HAP-1 (cell line): Measurements from ENCODE around the gene ECD.
A peak's percentile ranks its signal among the peaks of the same experiment; 100 is the strongest.

ENCODE experiments used
- DNase-seq, 2 experiments: peaks; one replicate each; pipeline ENCODE4 v3.0.0-alpha.2; 2016 to 2020; ENCODE audit warnings: low spot score in 2 of 2
- H3K27me3 ChIP-seq: fragments of 250-450 bp; sonication (Bioruptor Pico); 2 replicates; pipeline ENCODE4 v1.5.1; 2020; ENCODE audit warnings: low read depth, mild to moderate bottlenecking, moderate library complexity
- H3K36me3 ChIP-seq: fragments of 250-450 bp; sonication (Bioruptor Pico); replicated peaks from 2 replicates; pipeline ENCODE4 v1.5.1; 2020; ENCODE audit warnings: mild to moderate bottlenecking
- H3K4me1 ChIP-seq: fragments of 250-450 bp; sonication (Bioruptor Pico); 2 replicates; pipeline ENCODE4 v1.5.1; 2020; ENCODE audit warnings: mild to moderate bottlenecking
- H3K4me3 ChIP-seq: fragments of 250-450 bp; sonication (Bioruptor Pico); 2 replicates; pipeline ENCODE4 v1.5.1; 2020; ENCODE audit warnings: mild to moderate bottlenecking, moderate library complexity
- H3K9me3 ChIP-seq: fragments of 250-450 bp; sonication (Bioruptor Pico); 2 replicates; pipeline ENCODE4 v1.5.1; 2020; ENCODE audit warnings: mild to moderate bottlenecking, moderate library complexity
- in situ Hi-C: fragments of 300-500 bp; cut with MboI; formaldehyde crosslinking; loops from 3 replicates; pipeline ENCODE4 v1.14.3; 2020; ENCODE audit warnings: low sequenced_read_pairs, inconsistent platforms, mixed read lengths

Gene ECD

GRCh38 chr10:73167783-73168464, at the start of gene ECD, which contains the start of gene FAM149B1:
TSS of gene ECD (minus strand) at chr10:73168008. CDS start at chr10:73163937, 4,071 bp downstream.
TSS of gene FAM149B1 (plus strand) at chr10:73168119. CDS start at chr10:73168340, 221 bp downstream.
- DNase-seq, result peak; percentile 90 to 95
- peak within 1 kb of the TSS; percentile 88 for H3K4me3 ChIP-seq
- in situ Hi-C loops, result no loop called here

GRCh38 chr10:73215749-73216148, 47.9 kb upstream of the ECD start:
- Histone ChIP-seq H3K4me3 (no peak overlapping the region), H3K4me1 (no peaks in the 10 kb centered on the region; the same call in 1 of the 2 replicates), H3K36me3 (no peaks in the 10 kb centered on the region), H3K27me3 (no peaks in the 10 kb centered on the region), H3K9me3 (no peaks in the 10 kb centered on the region)
- no peak for DNase-seq
- in situ Hi-C loops, result no loop called here

More at GRCh38 chr10:73167783-73168464, at the start of gene ECD, which contains the start of gene FAM149B1:
- H3K9me3 ChIP-seq, result no peaks in the 10 kb centered on the region
- peaks cover 13% of the 10 kb centered on the region for H3K36me3 ChIP-seq
- H3K27me3 ChIP-seq, result no peaks in the 10 kb centered on the region
- H3K4me1 ChIP-seq, result peaks cover 3% of the 10 kb centered on the region

GRCh38 chr10:73211106-73211811, 43.5 kb upstream of the ECD start:
- H3K4me1 ChIP-seq, result no peaks in the 10 kb centered on the region
- H3K4me3 ChIP-seq, result no peak overlapping the region
- DNase-seq, result no peak
- 0 out of 2 replicates have a peak, but pooled peaks cover 3% of the 10 kb centered on the region for H3K36me3 ChIP-seq
- in situ Hi-C loops, result no loop called here
- H3K27me3 ChIP-seq, result no peaks in the 10 kb centered on the region
- peaks cover 3% of the 10 kb centered on the region; the same call in 1 of the 2 replicates for H3K9me3 ChIP-seq

DNA sequence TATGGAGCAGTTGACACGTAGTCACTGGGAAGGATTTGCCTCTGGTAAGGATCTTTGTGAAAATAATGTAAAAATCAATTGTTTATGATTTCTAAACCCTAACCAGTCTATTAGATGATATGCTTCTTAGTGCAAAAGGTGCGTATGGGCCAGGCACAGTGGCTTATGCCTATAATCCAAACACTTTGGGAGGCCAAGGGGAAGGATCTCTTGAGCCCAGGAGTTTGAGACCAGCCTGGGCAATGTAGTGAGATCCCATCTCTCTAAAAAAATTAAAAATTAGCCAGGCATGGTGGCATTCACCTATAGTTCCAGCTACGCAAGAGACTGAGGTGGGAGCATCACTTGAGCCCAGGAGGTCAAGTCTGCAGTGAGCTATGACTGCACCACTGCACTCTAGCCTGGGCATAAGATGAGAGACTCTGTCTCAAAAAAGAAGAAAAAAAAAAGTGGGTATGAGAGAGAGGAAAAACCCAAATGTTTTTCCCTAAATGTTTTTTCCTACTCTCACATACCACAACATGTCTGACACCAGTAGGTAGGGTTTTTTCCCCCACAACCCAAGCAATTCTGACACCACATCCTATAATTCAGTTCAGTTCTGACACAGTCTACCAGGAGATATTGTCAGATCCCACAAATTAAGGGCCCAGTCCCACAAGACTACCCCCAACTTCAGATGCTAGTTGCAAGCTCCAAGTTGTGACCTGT, 42.7 kb upstream of the ECD start:
- no peaks in the 10 kb centered on the region for H3K4me1 ChIP-seq
- H3K4me3 ChIP-seq, result no peak overlapping the region
- H3K27me3 ChIP-seq, result no peaks in the 10 kb centered on the region
- H3K36me3 ChIP-seq, result 0 out of 2 replicates have a peak, but pooled peaks cover 3% of the 10 kb centered on the region
- DNase-seq, result no peak
- H3K9me3 ChIP-seq, result peaks cover 7% of the 10 kb centered on the region; the same call in 1 of the 2 replicates
- in situ Hi-C loops, result no loop called here

DNA sequence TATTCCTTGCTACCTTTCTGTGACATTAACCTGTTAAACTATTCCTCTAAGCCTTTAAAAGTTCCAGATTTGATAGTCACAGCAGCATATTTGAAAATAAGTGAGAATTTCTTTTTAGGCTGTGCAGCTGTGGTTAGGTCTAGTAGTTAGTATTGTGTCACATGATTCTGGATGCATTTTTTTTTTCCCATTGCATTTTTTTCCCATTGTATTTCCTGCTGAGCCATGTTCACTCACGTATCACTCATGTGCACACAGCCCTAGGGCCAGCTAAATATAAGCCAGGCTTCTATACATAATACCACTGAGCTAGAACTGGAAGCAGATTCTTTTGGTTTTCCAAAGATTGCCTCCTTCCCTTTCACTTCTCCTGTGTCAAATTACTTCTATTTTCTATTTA, 41.9 kb upstream of the ECD start:
- 0 out of 2 replicates have a peak, but pooled peaks cover 3% of the 10 kb centered on the region for H3K36me3 ChIP-seq
- no peaks in the 10 kb centered on the region for H3K4me1 ChIP-seq
- no peaks in the 10 kb centered on the region for H3K27me3 ChIP-seq
- no peak for DNase-seq
- peaks cover 7% of the 10 kb centered on the region; the same call in 1 of the 2 replicates for H3K9me3 ChIP-seq
- H3K4me3 ChIP-seq, result no peak overlapping the region
- in situ Hi-C loops, result no loop called here

- in situ Hi-C loops, result no loop called here
Observed at GRCh38 chr10:73207883-73208282, 40.1 kb upstream of the ECD start.

GRCh38 chr10:73206385-73206784, 38.6 kb upstream of the ECD start:
- Histone ChIP-seq H3K36me3 (0 out of 2 replicates have a peak, but pooled peaks cover 3% of the 10 kb centered on the region), H3K9me3 (peaks cover 7% of the 10 kb centered on the region; the same call in 1 of the 2 replicates), H3K4me3 (no peak overlapping the region), H3K4me1 (no peaks in the 10 kb centered on the region), H3K27me3 (no peaks in the 10 kb centered on the region)
- in situ Hi-C loops, result no loop called here
- DNase-seq, result no peak

More at GRCh38 chr10:73207883-73208282, 40.1 kb upstream of the ECD start:
- Histone ChIP-seq H3K36me3 (0 out of 2 replicates have a peak, but pooled peaks cover 3% of the 10 kb centered on the region), H3K27me3 (no peaks in the 10 kb centered on the region), H3K9me3 (peaks cover 7% of the 10 kb centered on the region; the same call in 1 of the 2 replicates), H3K4me1 (no peaks in the 10 kb centered on the region), H3K4me3 (no peak overlapping the region)
- no peak for DNase-seq

DNA sequence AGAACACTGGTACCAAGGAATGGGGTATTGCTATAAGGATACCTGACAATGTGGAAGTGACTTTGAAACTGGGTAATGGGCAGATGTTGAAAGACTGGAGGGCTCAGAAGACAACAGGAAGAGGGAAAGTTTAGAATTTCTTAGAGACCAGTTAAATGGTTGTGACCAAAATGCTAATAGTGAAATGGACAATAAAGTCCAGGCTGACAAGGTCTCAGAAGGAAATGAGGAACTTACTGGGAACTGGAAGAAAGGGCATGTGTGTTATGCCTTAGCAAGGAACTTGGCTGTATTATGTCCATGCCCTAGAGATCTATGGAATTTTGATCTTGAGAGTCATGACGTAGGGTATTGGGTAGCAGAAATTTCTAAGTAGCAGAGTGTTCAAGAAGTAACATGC, 38.1 kb upstream of the ECD start:
- Histone ChIP-seq H3K4me3 (no peak overlapping the region), H3K27me3 (no peaks in the 10 kb centered on the region), H3K36me3 (0 out of 2 replicates have a peak, but pooled peaks cover 3% of the 10 kb centered on the region), H3K9me3 (peaks cover 7% of the 10 kb centered on the region; the same call in 1 of the 2 replicates), H3K4me1 (no peaks in the 10 kb centered on the region)
- no peak for DNase-seq
- in situ Hi-C loops, result no loop called here

GRCh38 chr10:73205081-73205480, 37.3 kb upstream of the ECD start:
- H3K36me3 ChIP-seq, result 0 out of 2 replicates have a peak, but pooled peaks cover 1% of the 10 kb centered on the region
- no peak overlapping the region for H3K4me3 ChIP-seq
- in situ Hi-C loops, result no loop called here
- DNase-seq, result no peak
- H3K4me1 ChIP-seq, result no peaks in the 10 kb centered on the region
- H3K9me3 ChIP-seq, result peaks cover 7% of the 10 kb centered on the region; the same call in 1 of the 2 replicates
- H3K27me3 ChIP-seq, result no peaks in the 10 kb centered on the region

DNA sequence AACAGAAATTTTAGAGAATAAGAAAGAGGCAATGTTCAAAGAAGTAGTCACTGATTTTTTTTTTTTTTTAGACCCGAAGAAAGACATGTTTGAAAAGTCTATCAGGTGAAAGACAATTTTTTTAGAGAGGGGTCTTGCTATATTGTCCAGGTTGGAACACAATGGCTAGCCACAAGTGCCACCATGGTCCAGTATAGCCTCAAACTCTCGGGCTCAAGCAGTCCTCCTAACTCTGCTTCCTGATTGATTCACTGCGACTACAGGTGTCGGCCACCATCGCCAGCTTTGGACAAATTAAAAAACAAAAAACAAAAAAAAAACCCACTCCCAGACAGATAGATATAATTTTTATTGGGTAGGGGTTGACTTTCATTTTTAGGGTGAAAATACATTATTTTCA, 22.4 kb upstream of the ECD start:
- in situ Hi-C loops, result no loop called here
- Histone ChIP-seq H3K36me3 (no peaks in the 10 kb centered on the region; the same call in 1 of the 2 replicates), H3K4me1 (no peaks in the 10 kb centered on the region), H3K9me3 (no peaks in the 10 kb centered on the region), H3K4me3 (no peak overlapping the region), H3K27me3 (no peaks in the 10 kb centered on the region)
- no peak for DNase-seq

GRCh38 chr10:73186266-73186665, 18.5 kb upstream of the ECD start:
- Histone ChIP-seq H3K4me1 (no peaks in the 10 kb centered on the region), H3K9me3 (no peaks in the 10 kb centered on the region), H3K36me3 (no peaks in the 10 kb centered on the region), H3K4me3 (no peak overlapping the region), H3K27me3 (no peaks in the 10 kb centered on the region)
- no peak for DNase-seq
- in situ Hi-C loops, result no loop called here

- no peaks in the 10 kb centered on the region for H3K27me3 ChIP-seq
- in situ Hi-C loops, result no loop called here
- no peaks in the 10 kb centered on the region for H3K9me3 ChIP-seq
- DNase-seq, result no peak
- H3K4me1 ChIP-seq, result no peaks in the 10 kb centered on the region
- peaks cover 7% of the 10 kb centered on the region; the same call in 1 of the 2 replicates for H3K36me3 ChIP-seq
- no peak overlapping the region for H3K4me3 ChIP-seq
Observed at GRCh38 chr10:73183667-73184281, 16.0 kb upstream of the ECD start.

- in situ Hi-C loops, result no loop called here
- Histone ChIP-seq H3K4me3 (no peak overlapping the region), H3K36me3 (peaks cover 7% of the 10 kb centered on the region; the same call in 1 of the 2 replicates), H3K4me1 (no peaks in the 10 kb centered on the region), H3K27me3 (no peaks in the 10 kb centered on the region), H3K9me3 (no peaks in the 10 kb centered on the region)
- DNase-seq, result no peak
Observed at GRCh38 chr10:73182568-73182967, 14.8 kb upstream of the ECD start.
